ENCODE data around the gene POU2F1.
A peak's percentile ranks its signal among the peaks of the same experiment; 100 is the strongest.

Gene POU2F1

DNA sequence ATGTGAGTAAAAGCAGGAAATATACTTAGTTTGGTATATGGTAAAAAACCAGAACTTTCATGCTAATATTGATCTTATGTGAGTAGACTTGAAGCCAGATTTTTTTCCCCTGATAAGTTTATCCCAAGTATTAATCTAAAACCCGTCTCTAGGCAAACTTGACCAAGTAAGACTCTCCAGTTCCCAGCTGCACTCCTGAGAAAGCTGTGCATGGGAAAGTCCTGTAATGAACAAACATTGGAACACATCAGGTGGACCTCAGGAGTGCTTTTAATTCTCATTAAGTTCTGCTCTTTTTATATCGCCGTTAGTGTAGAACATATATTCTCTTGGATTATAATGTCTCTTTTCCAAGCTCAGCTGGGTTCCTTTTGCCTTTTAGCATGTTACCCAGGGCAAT lies 192.6 kb downstream of the POU2F1 start:
- DNase-seq = no peak

DNA sequence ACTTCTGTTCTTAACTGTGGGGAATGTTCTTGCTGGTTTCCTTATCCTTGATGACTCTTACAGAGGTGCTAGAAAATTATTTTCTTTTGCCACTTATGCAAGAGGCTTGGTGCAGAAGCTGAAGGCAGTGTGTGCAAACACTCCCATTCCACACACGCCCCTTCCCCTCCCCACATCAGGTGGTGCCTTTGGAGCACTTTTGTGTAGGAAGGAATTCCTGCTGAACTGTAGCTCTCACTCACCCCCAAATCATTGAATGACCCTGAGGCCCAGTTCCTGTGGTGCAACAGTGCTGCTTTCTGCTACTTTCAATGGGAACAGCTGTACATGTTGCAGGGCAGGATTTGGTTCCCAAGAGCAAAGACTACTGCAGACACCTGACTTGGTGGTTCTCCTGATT lies 195.8 kb downstream of the POU2F1 start:
- no peak for DNase-seq

DNA sequence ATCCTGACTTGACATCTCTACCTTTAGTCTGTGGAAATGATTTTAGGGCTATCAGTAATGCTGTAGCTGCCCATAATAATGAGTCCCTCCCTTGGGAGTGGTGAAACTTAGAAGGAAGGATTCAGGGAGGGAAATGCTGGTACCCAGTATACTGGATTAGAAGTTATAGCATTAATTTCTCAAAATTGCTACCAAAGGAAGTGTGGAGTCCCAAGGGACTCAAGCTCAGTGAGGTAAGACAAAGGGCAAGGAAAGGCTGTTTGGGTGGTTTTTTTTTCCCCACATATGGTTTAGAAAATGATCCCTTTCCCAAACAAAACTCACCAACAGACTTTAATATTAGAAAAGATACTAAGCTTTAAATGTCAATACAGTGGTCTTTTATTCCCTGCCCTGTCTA lies 197.7 kb downstream of the POU2F1 start:
- no peak for DNase-seq

DNA sequence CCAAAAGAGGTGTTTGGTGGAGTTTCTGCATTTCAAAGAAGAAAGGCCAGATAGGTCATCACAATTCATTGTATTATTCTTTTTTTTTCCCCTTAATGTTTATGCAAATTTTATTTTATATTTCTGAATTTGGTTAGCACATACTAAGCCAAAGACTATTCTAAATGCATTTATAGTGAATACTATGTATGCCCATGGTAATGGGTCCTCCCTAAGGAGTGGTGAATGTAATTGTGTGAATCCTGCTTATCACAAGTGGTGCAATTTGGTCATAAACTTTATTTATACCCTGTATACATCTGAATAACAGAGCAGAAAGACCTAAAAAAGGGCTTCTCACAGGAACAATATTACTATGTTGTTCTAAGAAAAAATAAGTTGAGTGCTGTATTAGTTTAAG lies 198.6 kb downstream of the POU2F1 start:
- DNase-seq = no peak

DNA sequence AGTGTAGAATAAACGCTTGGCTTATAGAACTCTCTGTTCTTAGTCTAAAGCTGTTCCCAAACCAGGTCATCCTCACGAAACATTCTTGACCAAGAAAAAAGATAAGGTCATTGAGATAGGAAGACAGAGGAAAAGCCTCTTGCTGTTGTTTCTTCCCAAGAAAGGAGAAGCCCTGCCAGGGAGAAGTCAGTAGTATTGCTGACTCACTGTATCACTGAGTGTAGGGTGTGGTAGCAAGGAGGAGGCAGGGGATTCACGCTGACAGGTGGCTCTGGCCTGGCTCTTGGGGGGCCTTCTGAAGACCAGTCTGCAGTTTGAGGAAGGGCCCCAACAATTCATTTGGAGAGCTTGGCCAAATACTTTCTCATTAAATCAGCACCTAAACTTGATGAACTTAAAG lies 199.8 kb downstream of the POU2F1 start:
- DNase-seq = no peak

DNA sequence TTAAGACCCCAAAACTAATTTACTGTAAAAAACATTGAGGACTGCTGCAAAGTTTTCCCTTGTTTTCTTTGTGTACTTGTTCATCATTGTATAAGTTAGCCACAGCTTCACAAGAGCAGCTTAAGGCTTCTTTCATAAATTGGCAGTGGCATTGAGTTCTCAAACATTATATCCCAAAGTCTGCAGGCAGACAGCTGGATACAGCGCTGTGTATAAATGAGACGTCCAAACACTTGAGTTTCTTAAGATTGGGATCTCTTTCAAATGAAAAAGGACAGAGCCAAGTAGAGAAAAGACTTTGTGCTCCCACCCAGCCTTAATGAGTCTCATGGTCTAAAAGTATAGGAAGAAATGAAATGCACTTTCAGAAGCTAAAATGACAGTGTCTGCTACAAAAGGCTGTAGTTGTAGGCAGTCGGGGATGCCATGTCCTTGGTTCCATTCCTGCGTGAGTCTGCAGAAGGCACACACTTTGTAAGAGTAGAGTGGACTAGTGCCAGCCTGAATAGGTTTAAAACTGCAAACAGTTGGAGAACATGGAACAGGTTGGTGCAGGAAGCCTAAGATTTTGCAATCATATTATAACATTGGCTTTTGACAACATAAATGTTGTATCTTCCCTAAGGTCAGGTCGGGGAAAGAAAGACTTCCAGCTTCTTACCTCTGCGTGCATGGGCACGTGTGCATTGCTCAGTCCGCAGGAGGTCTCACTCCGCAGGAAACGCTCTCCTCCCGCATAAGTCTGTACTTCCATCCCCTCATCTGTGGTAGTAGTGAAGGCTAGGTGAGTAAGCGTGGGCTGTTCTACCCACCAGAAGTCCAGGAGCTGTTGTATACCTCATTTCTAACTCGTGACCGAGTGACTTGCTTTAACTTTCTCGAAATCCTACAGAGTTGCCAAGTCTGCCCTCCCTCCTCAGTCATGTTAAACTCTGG lies 203.3 kb downstream of the POU2F1 start:
- no peak for DNase-seq

DNA sequence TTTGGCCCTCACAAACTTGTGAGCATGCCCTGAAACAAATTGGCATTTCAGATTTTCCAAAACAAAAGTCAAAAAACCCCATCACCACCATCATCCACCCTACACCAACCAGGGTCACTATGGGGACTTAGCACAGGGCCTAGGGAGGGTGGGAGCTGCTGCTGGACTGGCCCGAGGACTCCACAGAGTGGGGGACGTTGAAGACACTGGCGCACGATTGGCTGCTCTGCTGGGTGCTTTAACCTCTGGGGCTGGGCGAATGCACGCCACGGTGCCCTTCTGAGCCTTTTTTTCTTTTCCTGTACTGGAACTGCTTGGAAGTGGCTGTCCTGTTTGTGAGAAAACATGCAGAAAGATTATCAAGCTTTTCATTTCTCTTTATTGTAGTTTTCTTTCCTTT lies 204.8 kb downstream of the POU2F1 start:
- no peak for DNase-seq

DNA sequence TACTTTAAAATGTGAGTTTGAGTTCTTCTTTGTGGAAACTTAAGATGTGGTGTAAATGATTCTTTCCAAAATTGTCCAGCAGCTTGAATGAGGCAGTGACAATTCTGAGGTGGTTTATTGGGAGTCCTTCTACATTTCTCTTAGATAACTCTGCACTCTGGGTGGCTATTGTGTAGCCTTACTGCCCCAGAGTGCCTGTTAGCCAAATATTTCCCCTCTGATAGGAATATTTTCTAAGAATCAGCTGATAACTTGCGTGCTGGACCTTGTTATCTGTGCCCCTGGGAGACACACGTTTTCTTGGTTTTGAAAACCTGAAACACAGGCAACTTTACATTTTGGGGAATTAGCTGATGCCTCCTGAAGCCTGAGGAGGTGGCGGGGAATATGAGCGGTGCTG lies 206.0 kb downstream of the POU2F1 start:
- DNase-seq = no peak

DNA sequence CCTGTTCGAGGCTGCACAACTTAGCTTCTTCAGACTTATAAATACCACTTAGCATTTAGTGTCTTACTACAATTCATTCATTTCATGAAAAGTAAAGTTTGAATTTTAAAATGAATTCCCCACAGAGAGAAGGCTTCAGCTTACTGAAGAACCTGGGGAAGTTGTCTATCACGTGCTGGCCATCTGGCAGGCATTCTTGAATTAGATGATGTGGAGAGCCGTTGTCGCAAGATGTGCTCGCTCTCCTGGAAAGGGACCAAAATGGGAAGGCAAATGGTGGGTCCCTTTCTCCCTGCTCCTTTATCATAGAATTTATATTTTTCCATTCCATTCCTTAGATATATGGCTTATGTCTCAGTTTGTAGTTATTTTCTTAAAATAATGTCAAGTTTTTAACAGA lies 207.2 kb downstream of the POU2F1 start:
- DNase-seq = peak in 1 of 58 donors; percentile 21

DNA sequence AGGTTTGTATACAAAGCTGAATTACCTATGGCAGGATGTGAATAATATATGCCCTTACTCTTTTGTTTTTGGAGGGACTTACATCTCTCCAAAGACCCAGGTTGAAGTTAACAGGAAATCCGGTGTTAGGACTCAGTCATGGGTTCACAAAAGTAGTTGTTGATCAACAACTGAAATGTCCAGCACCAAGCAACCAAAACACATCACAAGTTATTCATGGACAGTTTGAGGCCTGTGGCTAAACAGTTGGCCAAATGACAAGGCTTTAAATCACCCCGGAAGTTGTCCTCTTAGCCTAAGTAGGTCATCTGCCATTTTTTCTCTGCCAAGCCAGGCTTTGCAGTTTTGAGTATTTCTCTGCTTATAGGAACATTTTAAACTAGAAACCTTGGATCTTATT lies 207.7 kb downstream of the POU2F1 start:
- no peak for DNase-seq

DNA sequence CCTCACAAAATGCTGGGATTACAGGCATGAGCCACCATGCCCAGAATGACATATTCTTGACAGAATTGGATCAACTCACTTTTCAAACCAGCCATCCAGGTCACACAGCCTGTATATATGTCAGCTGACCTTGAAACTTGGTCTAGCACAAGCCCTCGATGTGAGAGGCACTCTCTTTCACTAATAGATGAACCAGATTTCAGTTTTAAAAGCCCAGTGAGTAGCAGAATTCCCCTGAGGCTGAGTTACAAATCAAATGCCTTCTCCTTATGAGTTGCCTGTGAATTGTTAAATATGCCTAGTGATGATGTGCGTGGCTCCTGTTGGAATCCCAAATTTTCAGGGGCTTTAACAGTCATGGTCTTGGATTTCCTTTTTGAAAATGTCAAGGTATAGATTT lies 208.9 kb downstream of the POU2F1 start:
- DNase-seq = no peak

DNA sequence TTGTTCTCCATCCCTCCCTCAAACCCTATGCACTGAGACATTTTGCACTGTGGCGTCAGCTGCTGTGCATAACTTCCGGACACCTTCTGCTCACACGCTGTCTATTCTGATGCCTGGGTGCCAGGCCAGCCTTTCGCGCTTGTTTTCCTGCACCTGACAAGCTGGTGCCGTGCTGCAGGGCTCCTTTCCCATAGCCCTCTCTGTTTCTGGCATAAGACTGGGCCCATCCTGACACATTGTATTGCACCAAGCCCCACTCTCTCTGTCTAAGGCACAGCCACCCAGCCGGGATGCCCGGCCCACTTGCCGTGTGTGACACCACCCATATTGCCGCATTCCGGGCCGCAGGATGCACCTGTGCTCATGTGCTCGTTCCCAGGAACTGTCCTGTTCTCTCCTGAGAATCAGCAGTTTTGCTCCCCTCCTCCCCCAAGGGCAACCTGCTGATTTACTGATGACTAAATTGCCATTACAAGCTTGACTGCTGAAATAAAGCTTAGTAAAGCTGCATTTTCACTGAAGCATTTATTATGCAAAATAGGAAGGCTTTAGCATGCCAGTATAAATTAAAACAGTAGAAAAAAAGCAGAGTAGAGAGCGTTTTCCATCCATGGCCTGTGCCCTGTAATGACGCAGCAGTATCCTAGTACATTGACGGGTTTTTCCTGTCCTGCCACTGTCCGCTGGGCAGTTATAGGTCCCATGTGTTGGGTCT lies 209.6 kb downstream of the POU2F1 start:
- no peak for DNase-seq

DNA sequence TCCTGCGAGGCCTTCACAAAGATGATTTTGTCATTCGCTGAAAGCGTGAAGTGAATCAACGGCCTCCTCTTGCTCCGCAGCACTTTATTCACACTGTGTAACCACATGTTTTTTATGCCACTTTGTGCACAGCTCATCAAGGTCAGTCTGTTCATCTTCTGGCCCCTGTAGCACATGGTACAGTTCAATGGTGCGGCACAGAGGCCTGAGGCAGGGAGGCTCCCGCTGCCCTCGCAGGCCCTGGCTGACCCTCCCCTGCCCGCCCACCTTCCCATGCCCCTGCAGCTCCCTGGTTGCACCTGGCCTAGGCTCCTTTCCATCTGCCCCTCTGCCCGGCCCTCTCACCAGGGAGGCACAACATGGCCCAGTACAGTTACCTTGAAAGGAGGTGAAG lies 210.2 kb downstream of the POU2F1 start:
- DNase-seq = no peak

DNA sequence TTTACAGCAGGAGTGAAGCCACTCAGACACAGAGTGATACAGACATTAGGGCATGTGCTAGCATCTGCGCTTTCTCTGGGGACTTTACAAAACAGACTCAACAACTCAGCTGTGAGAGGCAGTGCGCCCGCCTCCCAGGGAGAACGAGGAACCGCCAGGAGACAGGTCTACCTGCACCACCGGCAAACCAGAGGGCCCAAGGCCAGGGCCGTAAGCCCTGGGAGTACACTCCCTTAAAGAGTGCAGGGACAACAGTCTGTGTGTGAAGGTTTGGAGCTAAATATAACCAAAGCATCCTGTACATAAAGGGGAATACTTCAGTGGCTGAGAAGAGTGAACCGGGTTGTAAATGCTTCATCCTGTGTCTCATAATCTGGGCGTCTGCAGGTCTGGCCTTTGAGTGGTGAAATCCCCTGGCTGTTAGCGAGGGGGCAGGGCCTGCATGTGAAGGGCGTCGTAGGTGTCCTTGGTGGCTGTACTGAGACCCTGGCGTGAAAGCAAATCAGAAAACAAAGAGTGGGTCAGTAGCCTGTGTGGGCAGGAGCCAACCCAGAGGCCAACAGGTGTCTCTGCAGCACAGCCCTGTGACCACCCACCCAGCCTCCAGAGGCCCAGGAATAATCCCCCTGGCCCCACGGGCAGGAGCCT lies 210.7 kb downstream of the POU2F1 start:
- DNase-seq = no peak

DNA sequence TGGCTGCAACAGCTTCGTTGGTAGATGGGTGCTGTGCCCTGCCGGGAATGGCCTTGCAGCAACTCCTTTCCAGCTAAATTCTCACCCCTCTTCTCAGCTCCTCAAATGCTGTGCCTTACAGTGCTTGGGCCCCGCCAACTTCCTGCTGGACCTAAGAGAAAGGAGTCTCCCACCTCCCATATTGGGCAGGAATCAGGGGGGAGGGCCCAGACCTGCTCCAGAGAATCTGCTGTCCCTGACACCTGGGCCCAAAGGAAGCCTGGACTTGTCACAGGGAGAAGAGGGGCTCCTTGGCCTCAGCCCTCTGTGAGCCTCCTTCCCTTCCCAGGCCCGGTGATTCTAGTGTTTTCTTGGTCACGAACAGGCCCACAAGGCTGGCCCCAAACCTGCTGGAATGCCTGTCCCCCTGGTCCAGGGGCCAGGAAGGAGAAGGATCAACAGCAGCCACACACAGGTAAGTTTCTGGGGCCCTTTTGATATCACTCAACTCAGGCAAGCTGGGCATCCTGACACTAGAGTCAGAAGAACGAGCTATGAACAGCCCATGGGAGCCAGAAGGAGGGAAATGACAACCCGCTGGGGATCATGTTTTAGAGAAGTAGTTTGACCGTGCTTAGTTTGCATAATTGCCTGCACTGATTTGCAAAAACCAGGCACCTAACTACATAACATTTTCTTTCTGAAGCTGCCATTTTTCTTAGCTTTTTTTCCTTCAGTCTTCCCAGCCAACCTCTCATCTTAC lies 211.4 kb downstream of the POU2F1 start:
- DNase-seq = no peak

DNA sequence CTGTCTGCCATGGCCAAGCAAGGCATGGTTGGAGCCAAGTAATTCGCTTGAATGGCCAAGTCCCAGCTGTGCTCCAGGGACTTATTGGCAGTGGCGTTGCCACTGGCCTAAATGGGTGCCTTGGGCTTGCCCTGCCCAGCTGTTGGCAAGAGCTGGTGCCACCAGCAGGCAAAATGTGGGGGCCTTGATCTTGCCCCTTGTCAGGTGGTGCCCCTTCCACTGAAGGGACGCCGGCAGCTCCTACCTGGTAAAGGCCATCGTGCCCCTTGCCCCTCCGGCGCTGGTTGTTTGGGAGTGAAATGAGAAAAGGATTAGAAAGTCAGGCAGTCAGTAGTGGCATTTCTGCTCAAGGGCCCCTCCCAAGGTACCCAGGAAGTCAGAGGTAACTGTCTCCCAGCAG lies 212.1 kb downstream of the POU2F1 start:
- DNase-seq = no peak

DNA sequence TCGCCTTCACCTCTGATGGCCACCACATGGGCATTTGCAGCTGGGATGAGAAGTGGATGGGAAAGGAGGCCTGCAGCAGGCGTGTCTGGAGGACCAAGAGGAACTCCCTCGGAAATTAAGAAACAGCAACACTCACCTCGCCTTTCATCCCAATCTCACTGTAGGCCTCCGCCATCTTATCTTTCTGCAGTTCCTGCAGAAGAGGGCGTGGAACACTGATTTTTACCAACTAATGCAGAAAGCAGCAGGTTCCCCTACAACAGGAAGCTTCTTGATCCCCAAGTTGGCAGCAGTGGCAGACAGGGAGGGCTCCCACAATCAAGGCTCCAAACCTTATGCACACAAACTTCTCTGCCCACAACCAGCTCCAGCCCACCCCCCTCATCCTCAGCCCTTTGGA lies 213.2 kb downstream of the POU2F1 start:
- no peak for DNase-seq

DNA sequence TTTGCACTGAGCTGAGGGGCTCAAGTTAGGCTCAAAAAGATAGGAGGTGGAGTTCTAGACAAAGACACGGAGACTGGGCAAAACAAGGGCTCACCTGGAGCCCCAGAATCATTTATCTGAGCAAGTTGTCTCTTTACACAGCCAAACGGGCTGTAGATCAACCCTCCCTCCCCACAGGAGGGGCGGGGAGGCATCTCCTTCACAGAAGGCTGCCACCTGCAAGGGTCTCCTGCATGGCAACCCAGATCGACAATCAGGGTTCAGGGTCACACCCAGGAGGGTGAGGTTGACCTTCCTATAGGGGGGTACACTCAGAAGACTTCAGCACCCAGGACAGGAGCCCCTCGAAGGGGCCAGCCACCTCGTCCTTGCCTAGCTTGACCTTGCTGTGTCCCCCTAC lies 213.6 kb downstream of the POU2F1 start:
- DNase-seq = no peak

DNA sequence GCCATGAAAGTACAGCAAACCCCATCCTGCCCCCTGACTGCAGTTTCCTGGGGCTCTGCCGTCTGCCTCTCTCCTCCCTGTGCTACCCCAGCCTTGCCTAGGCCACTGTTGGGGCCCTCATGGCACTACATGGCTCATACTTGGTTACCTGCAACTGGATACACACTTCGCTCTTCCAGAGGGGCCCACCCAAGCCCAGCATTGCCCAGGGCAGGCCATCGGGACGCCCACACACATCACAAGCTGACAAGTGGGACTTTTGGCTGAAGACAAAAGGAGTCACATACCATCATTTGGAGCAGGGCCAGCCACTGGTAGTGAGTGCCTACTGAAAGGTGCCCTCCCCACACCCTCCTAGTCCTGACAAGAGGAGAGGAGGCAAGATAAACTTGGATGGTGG lies 214.8 kb downstream of the POU2F1 start:
- DNase-seq = no peak

DNA sequence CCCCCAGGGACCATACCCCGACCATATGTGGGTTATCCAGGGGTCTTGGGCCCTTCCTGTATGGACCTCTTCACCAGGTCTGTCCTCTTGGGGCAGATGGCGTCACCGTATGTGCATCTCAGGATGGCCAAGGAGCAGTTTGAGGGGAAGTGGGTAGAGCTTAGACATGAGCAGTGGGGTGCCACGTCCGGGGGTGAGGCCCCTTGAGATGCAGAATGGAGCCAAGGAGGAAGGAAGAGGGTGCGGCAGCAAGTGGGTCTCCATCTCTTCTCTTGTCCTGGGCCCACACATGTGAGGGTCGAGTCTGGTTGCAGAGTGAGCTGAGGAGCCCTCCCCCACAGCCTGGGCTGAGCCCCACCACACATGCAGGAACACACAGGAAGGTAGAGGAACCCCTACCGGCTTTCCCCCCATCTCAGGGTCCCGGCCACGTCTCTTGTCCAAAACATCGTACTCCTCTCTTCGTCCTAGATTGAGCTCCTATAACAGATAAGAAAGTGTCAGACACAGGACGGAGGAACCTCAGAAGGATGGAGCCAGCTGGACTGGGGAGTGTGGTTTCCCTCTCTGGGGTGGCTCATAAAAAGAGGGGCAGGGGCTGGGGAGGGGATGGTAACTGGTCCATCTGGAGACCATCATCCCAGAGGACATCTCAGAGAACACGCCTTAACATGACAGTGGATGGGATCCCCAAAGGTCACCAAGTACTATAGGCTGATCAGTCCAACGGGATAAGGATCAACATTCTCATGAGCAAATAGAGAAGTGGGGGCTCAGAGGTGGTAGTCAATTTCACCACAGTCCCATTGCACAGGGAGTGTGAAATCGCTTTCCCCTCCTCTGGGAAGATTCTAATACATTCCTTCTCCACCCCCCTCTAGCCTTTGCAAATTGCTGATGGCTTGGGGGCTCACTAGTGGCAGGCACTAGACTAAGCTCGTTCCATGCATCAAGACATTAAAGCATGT lies 217.8 kb downstream of the POU2F1 start:
- no peak for DNase-seq
